Neural cell (in vitro differentiated cells): Measurements from ENCODE around the gene SETBP1. TPM values are rescaled to one million over a fixed set of nuclear protein-coding genes. Genes with fewer than 3 reads are reported as not detected.

Experiments used
- H2AFZ ChIP-seq: fragments of 200-600, 300-800 bp; sonication (generic), shearing (Covaris generic); 2 replicates; pipeline ENCODE4 v1.6.0; 2014; ENCODE audit warnings: low read depth, mild to moderate bottlenecking, antibody characterized with exemption, low read length, moderate library complexity
- H3F3A ChIP-seq: fragments of 200-600 bp; shearing (Covaris generic); 2 replicates; pipeline ENCODE4 v1.6.1; 2016; ENCODE audit warnings: mild to moderate bottlenecking, moderate library complexity, mixed read lengths, antibody characterized with exemption, low read length; ENCODE audit not compliant: insufficient read depth, poor library complexity, severe bottlenecking
- H3K27ac ChIP-seq: fragments of 200-600, 300-800 bp; sonication (generic), shearing (Covaris generic); 2 replicates; pipeline ENCODE4 v1.5.1; 2014; ENCODE audit warnings: mild to moderate bottlenecking, low read length, moderate library complexity
- H3K27me3 ChIP-seq: fragments of 300-800, 200-600 bp; sonication (generic), shearing (Covaris generic); 2 replicates; pipeline ENCODE4 v1.6.0; 2014; ENCODE audit warnings: mild to moderate bottlenecking, low read depth, low read length, moderate library complexity; ENCODE audit not compliant: insufficient read depth
- H3K36me3 ChIP-seq: fragments of 300-800, 200-600 bp; sonication (generic), shearing (Covaris generic); 2 replicates; pipeline ENCODE4 v1.5.1; 2014; ENCODE audit warnings: mild to moderate bottlenecking, antibody characterized with exemption, low read length, moderate library complexity; ENCODE audit not compliant: insufficient read depth
- H3K4me2 ChIP-seq: fragments of 300-800, 200-600 bp; sonication (generic), shearing (Covaris generic); 2 replicates; pipeline ENCODE4 v1.6.0; 2014; ENCODE audit warnings: mild to moderate bottlenecking, low read length
- H3K4me3 ChIP-seq: fragments of 300-800, 200-600 bp; sonication (generic), shearing (Covaris generic); 2 replicates; pipeline ENCODE4 v1.5.1; 2014; ENCODE audit warnings: mild to moderate bottlenecking, low read length, moderate library complexity
- H3K79me2 ChIP-seq: fragments of 200-600 bp; shearing (Covaris generic); replicated peaks from 2 replicates; pipeline ENCODE4 v1.6.0; 2014; ENCODE audit warnings: mild to moderate bottlenecking, low read length, moderate library complexity; ENCODE audit not compliant: insufficient read depth
- H3K9ac ChIP-seq: fragments of 300-800, 200-600 bp; sonication (generic), shearing (Covaris generic); 2 replicates; pipeline ENCODE4 v1.6.1; 2016; ENCODE audit warnings: mild to moderate bottlenecking, low read length, mixed read lengths
- H3K9me2 ChIP-seq: fragments of 200-600 bp; shearing (Covaris generic); 2 replicates; pipeline ENCODE4 v1.6.1; 2016; ENCODE audit warnings: mild to moderate bottlenecking, low read length, mixed read lengths; ENCODE audit not compliant: insufficient read depth
- H3K9me3 ChIP-seq: fragments of 200-600, 300-800 bp; sonication (generic), shearing (Covaris generic); 2 replicates; pipeline ENCODE4 v1.6.1; 2016; ENCODE audit warnings: mild to moderate bottlenecking, mixed run types, low read length, moderate library complexity, mixed read lengths
- H4K20me1 ChIP-seq: fragments of 200-600 bp; shearing (Covaris generic); 2 replicates; pipeline ENCODE4 v1.6.1; 2016; ENCODE audit warnings: mild to moderate bottlenecking, mixed run types; ENCODE audit not compliant: insufficient read depth
- CTCF ChIP-seq: fragments of 450-650 bp; IDR thresholded peaks from 2 replicates; pipeline ENCODE4 v1.5.1; 2014; ENCODE audit warnings: antibody characterized with exemption, mild to moderate bottlenecking, moderate library complexity; ENCODE audit not compliant: poor library complexity, severe bottlenecking
- EP300 ChIP-seq: fragments of 450-650 bp; conservative IDR thresholded peaks from 2 replicates; pipeline ENCODE4 v1.6.1; 2014; ENCODE audit warnings: antibody characterized with exemption, mild to moderate bottlenecking, moderate library complexity; ENCODE audit not compliant: poor library complexity, severe bottlenecking
- EZH2 ChIP-seq: fragments of 200-600, 300-800 bp; shearing (Covaris generic), sonication (generic); IDR thresholded peaks from 2 replicates; pipeline ENCODE4 v1.6.1; 2014; ENCODE audit warnings: antibody characterized with exemption, low read length, borderline replicate concordance, mild to moderate bottlenecking; ENCODE audit not compliant: insufficient read depth, poor library complexity, severe bottlenecking
- MXI1 ChIP-seq: fragments of 450-650 bp; conservative IDR thresholded peaks from 2 replicates; pipeline ENCODE4 v1.6.1; 2014; ENCODE audit warnings: antibody characterized with exemption, mild to moderate bottlenecking; ENCODE audit not compliant: poor library complexity, severe bottlenecking
- POLR2AphosphoS5 ChIP-seq: IDR thresholded peaks from 2 replicates; pipeline ENCODE4 v1.6.1; 2012
- RAD21 ChIP-seq: fragments of 450-650 bp; conservative IDR thresholded peaks from 2 replicates; pipeline ENCODE4 v1.6.1; 2014; ENCODE audit warnings: antibody characterized with exemption, mild to moderate bottlenecking, moderate library complexity
- REST ChIP-seq: IDR thresholded peaks from 2 replicates; pipeline ENCODE4 v1.6.1; 2012; ENCODE audit warnings: borderline replicate concordance
- SMC3 ChIP-seq: fragments of 450-650 bp; conservative IDR thresholded peaks from 2 replicates; pipeline ENCODE4 v1.6.1; 2014; ENCODE audit warnings: antibody characterized with exemption, mild to moderate bottlenecking, moderate library complexity; ENCODE audit not compliant: poor library complexity
- TAF1 ChIP-seq: IDR thresholded peaks from 2 replicates; pipeline ENCODE4 v1.6.1; 2012; ENCODE audit warnings: low read depth
- polyA plus RNA-seq: library from polyadenylated mRNA; depleted of rRNA; stranded (reverse); fragments of >200 nt; gene quantifications from 2 replicates; pipeline ENCODE4 v1.2.3, GENCODE V29; 2014

The SETBP1 gene
- polyA plus RNA-seq, 1 donor from 2014 or later, result 13.7 TPM

GRCh38 chr18:45107425-45107824 lies 426.7 kb downstream of the SETBP1 start:
- no peak overlapping the region for H3K27ac ChIP-seq

GRCh38 chr18:45108754-45109153 lies 428.1 kb downstream of the SETBP1 start:
- Histone ChIP-seq H3K4me2 (no peak overlapping the region), H3K27ac (no peak overlapping the region)

More at GRCh38 chr18:45107425-45107824, 426.7 kb downstream of the SETBP1 start:
- Histone ChIP-seq H3K9me3 (no peaks in the 10 kb centered on the region), H4K20me1 (no peaks in the 10 kb centered on the region), H3K9ac (no peak overlapping the region), H3K4me3 (no peak overlapping the region), H3K4me2 (no peak overlapping the region), H3K9me2 (no peaks in the 10 kb centered on the region), H2AFZ (no peak overlapping the region), H3K27me3 (no peaks in the 10 kb centered on the region), H3F3A (no peaks in the 10 kb centered on the region), H3K79me2 (no peaks in the 10 kb centered on the region), H3K36me3 (no peaks in the 10 kb centered on the region)
- TF ChIP-seq REST, result no peak
- TF ChIP-seq POLR2AphosphoS5, result no peak
- no peak for TF ChIP-seq CTCF
- no peak for TF ChIP-seq MXI1
- TF ChIP-seq EZH2, result no peak
- no peak for TF ChIP-seq TAF1
- no peak for TF ChIP-seq SMC3
- TF ChIP-seq RAD21, result no peak
- no peak for TF ChIP-seq EP300

GRCh38 chr18:45109271-45109670 lies 428.6 kb downstream of the SETBP1 start:
- H3F3A ChIP-seq, result no peaks in the 10 kb centered on the region
- H3K27ac ChIP-seq, result no peak overlapping the region
- H3K27me3 ChIP-seq, result no peaks in the 10 kb centered on the region
- H3K9ac ChIP-seq, result no peak overlapping the region
- no peaks in the 10 kb centered on the region for H3K9me2 ChIP-seq
- H3K4me2 ChIP-seq, result no peak overlapping the region
- no peak overlapping the region for H3K4me3 ChIP-seq
- no peaks in the 10 kb centered on the region for H3K79me2 ChIP-seq
- no peaks in the 10 kb centered on the region for H3K9me3 ChIP-seq
- no peaks in the 10 kb centered on the region for H4K20me1 ChIP-seq
- no peak for TF ChIP-seq SMC3
- no peak for TF ChIP-seq CTCF
- no peak for TF ChIP-seq POLR2AphosphoS5
- no peak for TF ChIP-seq EP300
- TF ChIP-seq EZH2, result no peak
- TF ChIP-seq MXI1, result no peak
- no peak for TF ChIP-seq TAF1
- no peak for TF ChIP-seq RAD21
- TF ChIP-seq REST, result no peak
- no peak overlapping the region for H2AFZ ChIP-seq
- no peaks in the 10 kb centered on the region for H3K36me3 ChIP-seq

More at GRCh38 chr18:45108754-45109153, 428.1 kb downstream of the SETBP1 start:
- no peak for TF ChIP-seq MXI1
- H3K27me3 ChIP-seq, result no peaks in the 10 kb centered on the region
- H2AFZ ChIP-seq, result no peak overlapping the region
- H4K20me1 ChIP-seq, result no peaks in the 10 kb centered on the region
- no peaks in the 10 kb centered on the region for H3K79me2 ChIP-seq
- H3F3A ChIP-seq, result no peaks in the 10 kb centered on the region
- H3K9me2 ChIP-seq, result no peaks in the 10 kb centered on the region
- no peaks in the 10 kb centered on the region for H3K36me3 ChIP-seq
- no peak overlapping the region for H3K9ac ChIP-seq
- no peaks in the 10 kb centered on the region for H3K9me3 ChIP-seq
- H3K4me3 ChIP-seq, result no peak overlapping the region
